GM19239 (cell line): ENCODE results near the gene FADD.
A peak's percentile ranks its signal among the peaks of the same experiment; 100 is the strongest.

Experiments used
- DNase-seq: peaks from one replicate; pipeline ENCODE4 v3.0.0; 2011; ENCODE audit warnings: low spot score; ENCODE audit not compliant: insufficient read length
- FAIRE-seq: peaks from 2 replicates; lab custom pipeline; 2011; peaks lifted over from hg19 to GRCh38; lab: Jason Lieb, UNC

FADD gene, protein sequence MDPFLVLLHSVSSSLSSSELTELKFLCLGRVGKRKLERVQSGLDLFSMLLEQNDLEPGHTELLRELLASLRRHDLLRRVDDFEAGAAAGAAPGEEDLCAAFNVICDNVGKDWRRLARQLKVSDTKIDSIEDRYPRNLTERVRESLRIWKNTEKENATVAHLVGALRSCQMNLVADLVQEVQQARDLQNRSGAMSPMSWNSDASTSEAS

DNA sequence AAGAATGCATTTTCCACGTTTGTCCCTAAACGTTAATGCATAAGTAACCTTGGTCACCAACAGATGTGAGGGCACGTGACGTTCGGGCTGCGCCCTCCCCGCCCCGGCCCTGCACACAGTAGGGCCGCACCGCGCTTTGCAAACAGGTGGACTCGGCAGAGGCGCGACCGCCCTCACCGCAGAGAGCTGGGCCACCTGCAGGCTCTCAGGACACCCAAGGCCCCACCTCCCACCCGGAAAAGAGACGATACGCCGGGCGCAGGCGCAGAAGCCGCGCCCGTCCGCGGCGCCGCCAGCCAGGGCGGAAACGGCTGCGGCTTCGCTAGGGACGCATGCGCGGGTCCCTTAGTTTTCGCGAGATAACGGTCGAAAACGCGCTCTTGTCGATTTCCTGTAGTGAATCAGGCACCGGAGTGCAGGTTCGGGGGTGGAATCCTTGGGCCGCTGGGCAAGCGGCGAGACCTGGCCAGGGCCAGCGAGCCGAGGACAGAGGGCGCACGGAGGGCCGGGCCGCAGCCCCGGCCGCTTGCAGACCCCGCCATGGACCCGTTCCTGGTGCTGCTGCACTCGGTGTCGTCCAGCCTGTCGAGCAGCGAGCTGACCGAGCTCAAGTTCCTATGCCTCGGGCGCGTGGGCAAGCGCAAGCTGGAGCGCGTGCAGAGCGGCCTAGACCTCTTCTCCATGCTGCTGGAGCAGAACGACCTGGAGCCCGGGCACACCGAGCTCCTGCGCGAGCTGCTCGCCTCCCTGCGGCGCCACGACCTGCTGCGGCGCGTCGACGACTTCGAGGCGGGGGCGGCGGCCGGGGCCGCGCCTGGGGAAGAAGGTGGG, at the start of gene FADD:
Gene FADD, plus strand, starts transcription at position 377 of the 831 bp plus-strand sequence. Its CDS starts 164 bp downstream, at position 541.
- DNase-seq (peak; percentile 88), FAIRE-seq (peak; percentile 92)

DNA sequence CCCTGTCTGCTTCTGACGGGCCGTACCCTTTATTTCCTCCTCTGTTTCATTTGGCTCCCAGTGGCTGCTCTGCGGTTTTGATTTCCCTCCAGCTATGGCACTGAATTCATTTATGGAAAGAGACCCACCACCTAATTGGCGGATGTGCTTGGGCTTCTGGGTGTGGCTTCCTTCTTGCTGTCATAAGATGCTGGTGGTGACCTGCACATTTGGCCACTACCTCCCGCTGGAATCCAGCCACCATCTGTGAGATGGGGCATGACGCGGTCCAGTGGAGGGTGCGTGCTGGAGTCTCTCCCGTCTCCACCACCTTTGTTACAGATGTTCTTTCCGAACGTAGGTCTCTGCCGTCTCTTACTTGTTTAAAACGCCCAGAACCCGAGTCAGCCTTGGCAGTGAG, 47.7 kb upstream of the FADD start:
- DNase-seq (no peak), FAIRE-seq (no peak)

DNA sequence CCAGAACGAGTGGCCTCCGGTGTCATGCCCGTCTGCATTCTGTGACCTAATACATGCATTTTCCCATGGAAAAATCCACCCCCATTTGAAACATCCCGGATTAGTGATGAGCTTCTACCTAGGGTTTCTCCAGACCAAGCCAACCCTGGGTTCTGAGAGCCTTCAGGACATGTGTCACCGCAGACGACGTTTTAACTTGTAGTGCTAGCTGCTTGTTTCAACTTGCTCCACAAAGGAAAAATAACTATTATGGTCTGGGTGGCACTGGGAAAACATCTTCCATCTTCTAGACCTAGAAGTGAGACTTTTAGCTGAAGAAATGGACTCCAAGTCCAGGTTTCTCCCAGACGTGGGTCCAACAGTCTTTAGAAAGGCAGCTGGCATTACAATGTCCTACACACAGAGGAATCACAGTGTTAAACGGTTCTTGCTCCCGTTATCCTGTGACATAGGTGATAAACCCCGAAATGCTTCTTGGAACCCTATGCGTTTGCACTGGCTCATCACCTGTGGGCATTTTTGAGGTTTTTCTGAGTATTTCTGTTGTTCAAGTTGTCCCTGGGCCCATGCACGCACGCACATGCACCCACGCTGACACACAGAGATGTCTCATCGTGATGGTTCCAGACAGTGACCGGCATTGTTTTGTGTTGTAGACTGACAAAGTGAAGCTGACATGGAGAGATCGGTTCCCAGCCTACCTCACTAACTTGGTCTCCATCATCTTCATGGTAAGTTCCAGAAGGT, 46.6 kb upstream of the FADD start:
- DNase-seq (no peak), FAIRE-seq (no peak)

DNA sequence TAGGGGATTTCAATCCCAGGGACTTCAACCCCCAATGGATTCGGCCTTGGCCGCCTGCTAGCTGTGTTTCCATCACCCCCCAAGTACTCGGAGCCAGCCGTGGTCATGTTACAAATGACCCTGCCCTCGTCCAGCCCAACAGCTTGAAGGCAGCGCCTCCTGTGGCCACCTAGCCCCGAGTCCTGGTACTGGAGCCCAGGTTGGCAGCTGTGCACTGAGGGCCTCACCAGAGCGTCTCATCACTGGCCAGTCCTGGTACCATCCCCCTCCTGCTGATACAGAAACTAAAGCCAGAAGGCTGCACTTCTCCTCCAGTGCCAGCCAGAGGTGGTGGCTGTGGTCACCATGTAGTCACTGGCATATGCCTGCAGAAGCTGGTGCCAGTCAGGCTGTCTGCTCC, 44.9 kb upstream of the FADD start:
- FAIRE-seq (no peak), DNase-seq (no peak)

DNA sequence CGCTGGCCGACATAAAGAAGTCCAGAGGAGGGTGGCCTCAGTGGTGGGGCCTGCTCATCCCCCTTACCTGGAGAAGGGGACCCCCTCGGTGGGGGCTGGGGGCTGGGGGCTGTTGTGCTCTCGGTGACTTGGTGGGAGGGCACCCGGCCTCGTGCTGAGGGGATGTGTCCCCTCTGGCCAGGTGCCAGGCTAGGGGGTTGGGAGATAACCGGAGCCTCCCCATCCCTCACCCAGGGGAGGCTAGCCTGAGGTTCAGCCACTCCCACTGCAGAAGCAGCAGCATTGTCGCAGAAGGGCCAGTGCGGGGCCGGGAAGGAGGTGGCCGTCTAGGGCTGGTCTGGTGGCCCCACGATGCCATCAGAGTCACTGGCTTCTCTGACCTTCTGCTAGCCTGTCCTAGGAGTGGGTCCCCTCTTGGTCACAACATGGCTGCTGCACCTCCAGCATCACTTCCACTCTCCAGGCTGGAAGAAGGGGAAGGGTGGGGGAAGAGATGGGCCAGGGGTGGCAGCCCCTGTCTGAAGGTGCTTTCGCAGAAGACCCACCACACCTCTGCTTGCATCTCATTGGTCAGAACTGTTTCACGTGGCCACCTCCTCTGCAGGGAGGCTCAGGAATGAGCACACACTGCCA, 44.2 kb upstream of the FADD start:
- FAIRE-seq (no peak), DNase-seq (no peak)

DNA sequence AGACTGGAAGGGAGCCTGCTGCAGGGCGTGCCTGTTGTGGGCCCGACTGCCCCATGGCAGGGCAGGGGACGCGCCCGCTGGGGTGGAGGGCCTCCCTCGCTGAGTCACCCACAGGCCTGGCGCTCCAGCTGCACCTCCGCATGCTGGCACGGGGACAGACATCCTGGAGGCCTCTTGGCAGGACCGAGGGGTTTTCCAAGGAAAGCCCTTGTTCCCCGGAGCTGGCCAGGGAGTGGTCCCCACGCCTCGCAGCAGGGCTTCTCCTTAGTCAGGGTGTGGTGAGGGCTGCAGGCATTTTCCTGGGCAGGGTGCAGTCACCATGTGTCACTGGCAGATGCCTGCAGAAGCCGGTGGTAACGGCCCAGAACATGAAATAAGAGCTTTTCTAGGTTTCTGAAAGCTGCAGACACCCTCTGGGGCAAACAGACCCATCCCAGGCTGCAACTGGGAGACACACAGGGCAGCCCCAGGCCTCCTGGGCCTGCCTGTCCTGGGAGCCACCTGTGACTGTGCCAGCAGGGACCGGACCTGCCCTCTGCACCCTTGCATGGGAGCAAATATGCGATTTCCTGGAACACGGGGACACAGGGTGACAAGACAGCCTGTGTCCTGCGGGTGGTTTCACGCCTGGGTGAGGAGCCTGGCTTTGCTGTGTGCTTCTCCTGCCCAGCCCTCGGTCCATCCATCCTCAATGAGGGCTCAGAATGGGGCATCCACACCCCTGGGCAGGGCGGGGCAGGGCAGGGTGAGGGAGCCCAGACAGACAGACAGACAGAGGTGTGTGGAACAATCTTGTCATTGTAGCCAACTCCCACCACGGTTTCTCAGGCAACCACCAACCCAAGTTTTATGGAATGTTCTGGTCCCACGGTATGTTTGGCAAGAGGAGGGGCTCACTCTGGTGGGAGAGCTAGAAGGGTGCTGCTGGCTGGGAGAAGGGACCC, 43.2 kb upstream of the FADD start:
- DNase-seq = no peak
- FAIRE-seq = no peak

DNA sequence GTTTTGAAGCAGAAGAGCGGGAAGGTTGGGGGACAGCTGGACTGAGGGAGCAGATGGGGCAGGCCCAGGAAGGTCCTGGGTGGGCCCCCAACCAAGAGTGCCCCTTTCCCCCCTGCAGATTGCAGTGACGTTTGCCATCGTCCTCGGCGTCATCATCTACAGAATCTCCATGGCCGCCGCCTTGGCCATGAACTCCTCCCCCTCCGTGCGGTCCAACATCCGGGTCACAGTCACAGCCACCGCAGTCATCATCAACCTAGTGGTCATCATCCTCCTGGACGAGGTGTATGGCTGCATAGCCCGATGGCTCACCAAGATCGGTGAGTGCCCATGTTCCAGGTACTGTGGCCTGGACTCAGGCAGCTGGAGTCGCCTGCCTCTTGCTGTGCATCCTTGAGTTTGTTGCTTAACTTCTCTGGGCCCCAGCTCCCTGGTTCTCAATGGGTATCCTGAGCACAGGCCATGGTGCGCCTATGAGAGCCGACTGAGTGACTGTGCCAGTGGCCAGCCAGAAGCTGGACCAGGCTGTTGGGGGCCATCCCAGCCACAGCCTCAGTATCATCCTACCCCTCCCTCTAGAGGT, 42.0 kb upstream of the FADD start:
- FAIRE-seq (no peak), DNase-seq (no peak)

DNA sequence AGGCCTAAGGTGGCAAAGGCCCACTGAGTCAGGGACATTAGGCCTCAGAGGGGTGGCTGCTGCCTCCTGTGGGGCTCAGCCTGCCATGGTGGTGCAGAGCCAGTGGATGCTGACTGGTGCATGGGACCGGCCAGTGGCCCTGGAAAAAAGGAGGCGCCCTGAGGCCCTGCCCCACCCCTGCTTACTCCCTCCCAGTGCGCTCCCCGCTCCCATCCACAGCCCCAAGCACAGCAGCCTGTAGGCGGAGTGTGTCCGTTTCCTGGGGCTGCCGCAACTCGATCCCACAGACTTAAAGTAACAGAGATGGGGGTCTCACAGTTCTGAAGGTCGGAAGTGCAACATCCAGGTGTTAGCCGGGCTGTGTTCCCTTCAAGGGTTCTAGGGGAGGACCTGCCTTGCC, 38.4 kb upstream of the FADD start:
- no peak for DNase-seq
- no peak for FAIRE-seq

DNA sequence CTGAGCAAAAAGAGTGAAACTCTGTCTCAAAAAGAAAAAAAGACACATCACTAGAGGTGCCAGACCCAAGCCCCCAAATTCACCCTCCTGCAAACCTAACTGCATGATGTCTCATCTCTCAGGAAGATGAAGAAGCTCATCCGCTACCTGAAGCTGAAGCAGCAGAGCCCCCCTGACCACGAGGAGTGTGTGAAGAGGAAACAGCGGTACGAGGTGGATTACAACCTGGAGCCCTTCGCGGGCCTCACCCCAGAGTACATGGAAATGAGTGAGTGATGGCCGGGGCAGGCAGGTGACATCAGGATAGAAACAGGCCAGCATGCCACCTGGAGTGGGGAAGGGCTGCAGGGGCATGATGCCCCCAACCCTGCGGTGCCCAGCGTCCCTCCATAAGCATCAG, 36.0 kb upstream of the FADD start:
- no peak for FAIRE-seq

DNA sequence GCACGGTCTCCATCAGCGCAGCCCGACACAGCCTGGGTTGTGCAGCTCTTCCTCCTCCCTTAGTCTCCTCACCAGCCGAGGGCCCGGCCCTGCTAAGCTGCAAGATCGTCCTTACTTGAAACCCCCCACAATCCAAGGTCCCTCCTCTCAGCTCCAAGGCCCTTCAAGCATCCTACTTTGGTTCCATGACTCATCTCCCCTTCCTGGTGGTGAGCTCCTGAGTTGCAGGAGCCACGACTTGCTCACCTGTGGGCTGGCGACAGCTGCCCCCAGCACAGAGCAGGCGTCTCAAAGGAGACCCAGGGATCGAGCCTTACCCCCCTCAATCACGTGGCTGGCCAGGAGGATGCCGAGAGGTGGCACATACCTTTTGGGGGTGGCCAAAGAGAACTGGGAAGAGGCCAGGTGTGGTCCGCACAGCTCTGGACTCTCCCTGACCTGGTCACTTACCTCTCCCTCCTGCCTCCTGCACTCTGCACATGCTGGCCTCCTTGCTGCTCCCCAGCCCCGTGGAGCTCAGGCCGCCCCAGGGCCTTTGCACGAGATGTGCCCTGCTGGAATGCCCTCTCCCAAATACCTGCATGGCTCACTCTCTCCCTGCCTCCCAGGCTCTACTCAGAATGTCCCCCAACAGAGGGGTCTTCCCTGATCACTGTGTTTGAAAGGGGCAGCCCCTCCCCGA, 35.2 kb upstream of the FADD start:
- DNase-seq (no peak), FAIRE-seq (no peak)

More for the DNA sequence above, 36.0 kb upstream of the FADD start:
- no peak for DNase-seq

DNA sequence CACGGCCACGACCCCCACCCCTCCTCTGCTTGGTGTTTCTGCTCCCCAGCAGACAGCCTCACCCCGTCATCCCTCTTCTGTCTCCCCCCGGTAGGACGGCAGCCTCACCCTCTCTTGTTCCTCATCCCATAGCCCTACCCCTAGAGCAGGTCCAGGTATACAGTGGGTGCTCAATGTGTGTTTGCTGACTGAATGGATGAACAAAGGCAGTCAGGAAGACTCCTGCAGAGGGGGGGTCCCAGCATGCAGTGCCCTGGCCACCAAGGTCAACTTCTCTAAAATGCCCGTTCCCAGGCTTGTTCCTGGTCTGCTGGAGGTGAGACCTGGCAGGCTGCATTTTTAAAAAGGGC, 34.7 kb upstream of the FADD start:
- DNase-seq (no peak), FAIRE-seq (no peak)

DNA sequence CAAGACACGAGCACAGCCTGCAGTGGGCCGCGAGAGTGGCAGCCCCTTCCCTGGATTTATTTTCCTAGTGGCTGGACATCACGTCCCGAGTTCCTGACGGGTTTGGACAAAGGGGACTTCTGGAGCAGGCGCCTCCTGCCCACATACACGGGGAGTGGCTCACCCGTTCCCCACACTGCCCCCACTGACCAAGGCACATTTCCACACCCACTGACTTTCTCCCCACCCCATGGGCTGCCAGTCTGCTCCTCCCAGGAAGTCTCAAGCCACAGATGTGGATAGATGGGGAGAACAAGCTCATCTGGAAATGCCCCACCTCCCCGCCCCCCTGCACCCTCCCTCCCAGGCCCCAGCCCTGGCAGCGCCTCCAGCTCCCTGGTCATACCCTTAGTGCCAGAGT, 34.0 kb upstream of the FADD start:
- FAIRE-seq (no peak), DNase-seq (no peak)

DNA sequence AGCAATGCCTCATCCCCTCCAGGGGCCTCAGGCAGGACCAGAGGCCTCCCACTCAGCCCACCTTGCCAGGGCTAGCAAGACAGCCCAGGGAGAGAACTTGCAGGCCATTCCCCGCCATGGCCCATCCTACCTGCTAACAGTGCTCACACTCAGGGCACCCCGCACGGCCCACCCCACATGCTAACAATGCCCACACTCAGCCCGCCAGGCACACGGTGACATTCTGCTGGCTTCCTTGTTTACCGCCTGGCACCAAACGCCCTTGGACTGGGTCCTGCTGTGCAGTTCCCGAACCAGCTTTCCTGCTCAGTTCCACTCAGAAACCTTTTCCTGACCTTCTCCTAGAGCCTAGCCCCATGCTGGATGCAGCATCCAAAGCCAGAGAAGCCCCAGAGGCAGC, 33.5 kb upstream of the FADD start:
- FAIRE-seq = no peak

DNA sequence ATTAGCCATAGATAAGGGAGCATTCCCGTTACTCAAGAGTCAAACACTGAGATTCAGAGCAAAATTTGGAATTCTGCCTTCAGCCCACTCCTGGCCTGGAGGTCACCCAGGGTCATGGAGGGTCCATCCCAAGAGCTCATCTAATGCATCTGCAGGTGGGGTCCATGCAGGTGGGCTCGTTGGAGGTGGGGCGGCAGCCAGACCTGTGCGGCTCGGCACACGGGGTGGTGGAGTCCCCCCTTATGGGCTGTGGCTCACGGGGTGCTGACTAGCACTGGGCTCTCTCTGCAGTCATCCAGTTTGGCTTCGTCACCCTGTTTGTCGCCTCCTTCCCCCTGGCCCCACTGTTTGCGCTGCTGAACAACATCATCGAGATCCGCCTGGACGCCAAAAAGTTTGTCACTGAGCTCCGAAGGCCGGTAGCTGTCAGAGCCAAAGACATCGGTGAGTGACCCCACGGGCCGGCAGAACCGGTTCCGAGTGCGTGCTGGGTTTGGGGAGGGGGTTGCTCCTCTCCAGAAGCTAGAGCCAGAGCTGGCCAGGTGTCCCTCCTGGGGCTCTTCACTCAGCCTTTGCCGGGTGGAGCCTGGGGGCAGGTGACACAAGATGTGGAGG, 32.4 kb upstream of the FADD start:
- FAIRE-seq = no peak
- no peak for DNase-seq

More for the DNA sequence above, 33.5 kb upstream of the FADD start:
- no peak for DNase-seq

DNA sequence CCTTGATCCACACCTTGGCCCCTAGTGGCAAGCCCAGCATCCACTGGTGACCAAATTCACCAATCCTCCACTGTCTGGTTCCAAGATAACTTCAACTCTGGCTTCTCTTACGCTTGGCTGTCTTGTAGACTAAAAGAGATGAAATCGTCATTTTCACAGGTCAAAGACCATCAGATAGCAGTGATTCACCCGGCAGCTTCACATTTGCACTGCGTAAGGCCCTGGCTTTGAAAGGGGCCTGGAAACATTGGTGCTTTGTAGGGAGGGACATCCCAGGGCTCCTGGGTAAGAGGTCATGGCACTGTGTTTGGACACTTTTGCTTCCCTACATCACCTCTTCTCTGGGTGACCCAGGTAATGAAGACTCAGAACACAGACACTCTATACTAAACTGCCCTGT, 30.1 kb upstream of the FADD start:
- no peak for FAIRE-seq
- no peak for DNase-seq

DNA sequence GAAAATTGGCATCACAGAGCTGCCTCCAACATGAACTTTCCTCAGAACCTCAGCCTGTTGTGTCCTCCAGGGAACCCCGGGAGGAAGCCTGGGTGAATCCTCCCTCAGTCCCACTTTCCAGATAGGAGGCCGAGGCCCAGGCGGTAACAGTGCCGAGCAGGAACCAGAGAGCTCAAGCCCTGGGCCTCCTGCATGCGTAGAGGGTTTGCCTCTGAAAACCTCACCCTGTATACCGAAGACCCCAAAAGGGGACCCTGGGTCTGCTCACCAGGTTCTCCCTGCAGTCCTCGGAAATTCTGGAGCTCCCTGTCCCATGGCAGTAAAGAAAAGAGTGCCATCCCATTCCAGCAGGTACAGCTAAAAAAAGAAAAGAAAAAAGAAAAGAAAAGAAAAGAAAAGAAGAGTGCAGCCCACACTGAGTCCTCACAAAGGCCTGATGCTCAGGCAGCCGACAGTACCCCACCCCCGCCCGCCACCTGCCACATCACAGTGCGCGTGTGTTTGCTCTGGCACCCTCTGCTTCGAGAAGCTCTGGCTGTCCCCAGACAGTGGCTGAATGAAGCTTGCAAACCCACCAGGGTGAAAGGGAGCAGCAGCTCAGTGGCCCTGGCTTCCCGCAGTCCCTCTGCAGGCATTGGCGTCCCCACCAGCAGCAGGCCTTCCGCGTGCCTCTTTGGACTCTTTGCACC, 28.4 kb upstream of the FADD start:
- FAIRE-seq (no peak), DNase-seq (no peak)

DNA sequence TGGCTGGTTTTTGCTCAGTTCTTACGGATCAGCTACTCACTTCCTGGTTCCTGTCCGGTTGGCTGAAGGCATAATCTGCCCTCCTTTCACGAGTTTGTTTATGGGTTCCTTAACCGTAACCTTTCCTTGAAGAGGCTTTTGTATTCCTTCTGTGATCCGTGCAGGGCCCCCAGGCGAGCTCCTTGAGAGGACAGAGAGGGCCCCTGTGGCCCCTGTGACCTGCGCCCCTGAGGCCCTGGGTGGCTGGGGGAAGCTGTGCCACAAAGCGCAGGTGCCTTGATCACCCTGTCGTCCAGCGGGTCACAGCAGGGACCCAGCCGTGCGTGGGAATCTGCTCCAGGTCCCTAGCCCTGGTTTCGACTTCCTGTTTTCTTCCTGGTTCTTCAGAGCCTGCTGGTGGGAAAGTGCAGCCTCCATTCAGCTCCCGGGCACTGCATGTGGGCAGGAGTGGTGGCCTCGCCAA, 27.8 kb upstream of the FADD start:
- FAIRE-seq = no peak

More for the DNA sequence above, 27.8 kb upstream of the FADD start:
- no peak for DNase-seq
